Stimulated activated CD8-positive, alpha-beta memory T cell treated with anti-CD3 and anti-CD28 coated beads, Interleukin-4, amount 100 ng/mL, for 48 hours (primary cell): Measurements from ENCODE around the gene ZNF467.
A peak's percentile ranks its signal among the peaks of the same experiment; 100 is the strongest.

ENCODE experiments used
- DNase-seq: peaks from one replicate; pipeline ENCODE4 v3.0.0-alpha.2; 2020

The ZNF467 gene

DNA sequence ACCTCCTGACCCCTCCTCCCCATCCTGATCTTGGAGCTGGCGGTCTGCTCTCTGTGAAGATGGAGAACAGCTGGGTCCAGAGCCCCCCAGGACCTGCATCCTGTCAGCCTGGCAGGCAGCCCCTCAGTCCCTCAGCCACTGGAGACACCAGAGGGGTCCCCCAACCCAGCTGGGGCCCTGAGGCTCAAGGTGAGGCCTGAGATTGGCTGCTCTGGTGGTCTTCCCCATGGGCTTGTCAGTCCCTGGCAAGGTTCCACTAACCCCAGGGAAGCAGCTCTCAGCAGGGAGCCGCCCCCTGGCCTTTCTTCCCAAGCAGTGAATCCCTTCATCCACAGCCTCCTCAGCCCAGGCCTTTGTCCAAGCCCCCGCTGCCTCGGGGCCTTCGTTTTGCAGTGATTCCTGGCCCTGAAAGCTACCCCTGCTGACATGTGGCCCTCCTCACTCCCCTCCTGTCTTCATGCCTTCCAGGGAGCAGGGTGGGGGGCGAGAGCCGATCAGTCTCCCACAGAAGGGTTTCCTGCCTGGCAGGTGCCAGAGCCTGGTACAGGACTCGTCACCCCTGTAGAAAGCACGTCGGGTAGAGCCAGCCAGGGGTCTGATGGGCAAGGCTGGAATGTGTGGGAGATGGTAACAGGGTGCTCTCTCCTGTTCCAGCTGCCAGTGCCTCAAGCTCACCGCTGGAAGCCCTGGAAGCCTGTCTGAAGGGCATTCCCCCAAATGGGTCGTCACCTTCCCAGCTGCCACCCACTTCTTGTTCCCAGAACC, 48.5 kb downstream of the ZNF467 start:
- DNase-seq: no peak

DNA sequence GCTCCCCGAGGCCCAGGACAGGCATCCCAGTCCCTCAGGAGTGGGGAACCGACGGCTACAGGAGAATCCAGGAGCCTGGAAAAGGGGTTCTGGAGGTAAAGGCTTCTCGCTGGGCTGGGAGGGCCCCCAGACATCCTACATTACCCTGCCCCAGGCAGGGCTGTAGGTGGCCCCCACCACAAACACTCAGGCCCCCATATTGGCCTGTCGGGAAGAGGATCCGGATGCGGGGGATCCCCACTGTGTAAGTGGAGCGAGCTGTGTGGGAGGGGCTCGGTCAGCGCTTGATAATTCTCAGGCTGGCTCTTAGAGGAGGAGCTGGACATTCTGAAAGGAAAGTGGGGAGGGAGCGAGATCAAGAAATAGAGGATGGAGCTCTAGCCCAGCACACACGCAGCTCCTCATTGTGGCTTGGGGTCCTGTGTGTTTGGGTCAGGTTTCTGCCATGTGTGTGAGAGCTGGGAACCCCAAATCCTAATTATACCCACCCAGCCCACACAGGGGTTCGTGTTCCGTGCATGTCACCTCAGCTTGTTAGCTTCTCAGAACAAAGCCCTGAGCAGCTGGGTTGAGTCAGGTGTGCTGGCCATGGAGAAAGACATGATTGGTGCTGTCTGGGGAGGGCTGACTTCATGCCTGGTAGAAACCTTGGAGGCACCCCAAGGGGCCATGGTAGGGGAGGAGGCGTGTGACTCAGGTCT, 49.4 kb downstream of the ZNF467 start:
- DNase-seq: no peak

DNA sequence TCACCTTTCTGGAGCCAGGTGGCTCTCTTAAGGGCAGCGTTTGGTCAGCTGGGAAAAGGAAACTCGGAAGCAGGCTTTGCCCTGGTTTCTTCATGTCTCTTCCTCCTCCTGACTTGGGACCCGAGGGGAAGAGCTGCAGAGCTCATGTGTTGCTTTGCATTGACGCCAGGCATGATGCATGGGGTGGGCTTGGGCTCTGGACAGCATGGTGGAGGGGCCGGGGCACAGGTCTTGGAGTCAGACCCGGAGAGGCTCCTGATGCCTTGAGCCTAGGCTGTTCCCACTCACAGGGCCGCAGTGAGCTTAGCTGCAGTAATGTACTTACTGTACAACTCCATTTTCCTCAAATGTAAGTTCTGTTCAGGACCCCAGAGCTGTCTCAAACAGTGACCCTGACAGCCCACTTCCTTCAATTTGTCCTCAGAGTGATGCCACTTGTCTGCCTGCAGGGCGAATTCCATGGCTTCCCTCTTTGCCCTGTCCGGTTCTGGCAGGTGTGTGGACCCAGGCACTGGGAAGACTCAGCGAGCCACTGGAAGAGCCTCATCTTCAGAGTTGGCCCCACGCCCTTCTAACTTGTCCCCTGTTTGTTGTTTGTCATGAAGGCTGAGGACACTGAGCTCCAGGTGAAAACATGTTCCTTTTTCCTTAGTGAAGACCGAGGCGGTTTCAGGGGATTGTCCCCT, 50.2 kb downstream of the ZNF467 start:
- DNase-seq: no peak

DNA sequence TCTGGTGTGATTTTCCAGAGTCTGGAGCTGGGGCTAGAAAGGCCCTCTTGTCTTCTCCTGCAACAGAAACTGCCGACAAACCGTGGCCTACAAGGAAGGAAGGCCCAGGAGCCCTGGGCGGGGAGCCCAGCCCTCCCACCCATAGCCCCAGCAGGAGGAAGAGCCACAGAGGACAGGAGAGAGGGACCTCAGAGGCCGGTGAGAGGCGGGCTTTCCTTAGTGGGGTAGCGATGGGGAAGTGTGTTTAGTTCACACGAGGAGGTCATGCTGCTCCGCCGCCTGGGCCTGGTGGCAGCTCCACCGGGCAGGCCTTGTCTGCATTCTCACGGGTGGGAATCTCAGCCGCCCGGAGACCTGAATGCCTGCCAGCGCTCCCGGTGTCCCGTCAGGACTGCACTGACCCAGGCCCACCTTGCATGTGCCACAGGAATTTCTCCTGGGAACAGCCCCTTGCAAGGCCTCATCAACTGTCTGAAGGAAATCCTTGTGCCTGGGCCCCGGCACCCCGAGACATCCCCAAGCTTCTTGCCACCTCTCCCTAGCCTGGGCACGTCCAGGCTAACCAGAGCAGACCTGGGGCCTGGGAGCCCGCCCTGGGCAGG, 50.9 kb downstream of the ZNF467 start:
- no peak for DNase-seq

DNA sequence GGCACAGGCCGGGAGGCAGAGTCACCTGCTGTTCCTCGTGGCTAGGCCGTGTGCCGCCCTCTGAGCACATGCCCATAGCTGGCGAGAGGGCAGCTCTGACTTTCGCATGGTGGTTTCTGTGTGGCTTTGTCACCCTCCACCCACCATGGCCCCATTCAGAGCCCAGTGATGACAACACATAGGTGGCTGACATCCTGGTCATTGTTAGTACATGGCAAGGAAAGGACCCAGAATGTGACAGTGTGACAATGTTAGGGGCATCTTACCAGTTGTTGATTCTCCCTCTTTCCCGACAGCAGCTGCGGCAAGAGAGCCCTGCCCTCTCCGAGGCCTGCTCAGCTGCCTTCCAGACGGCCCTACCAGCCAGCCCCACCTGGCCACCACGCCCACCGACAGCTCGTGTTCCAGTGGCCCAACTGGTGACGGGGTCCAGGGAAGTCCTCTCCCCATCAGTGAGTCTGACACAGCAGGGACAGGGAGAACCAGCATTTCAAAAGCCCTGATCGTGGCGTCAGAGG, 52.2 kb downstream of the ZNF467 start:
- peak; percentile 22 for DNase-seq

DNA sequence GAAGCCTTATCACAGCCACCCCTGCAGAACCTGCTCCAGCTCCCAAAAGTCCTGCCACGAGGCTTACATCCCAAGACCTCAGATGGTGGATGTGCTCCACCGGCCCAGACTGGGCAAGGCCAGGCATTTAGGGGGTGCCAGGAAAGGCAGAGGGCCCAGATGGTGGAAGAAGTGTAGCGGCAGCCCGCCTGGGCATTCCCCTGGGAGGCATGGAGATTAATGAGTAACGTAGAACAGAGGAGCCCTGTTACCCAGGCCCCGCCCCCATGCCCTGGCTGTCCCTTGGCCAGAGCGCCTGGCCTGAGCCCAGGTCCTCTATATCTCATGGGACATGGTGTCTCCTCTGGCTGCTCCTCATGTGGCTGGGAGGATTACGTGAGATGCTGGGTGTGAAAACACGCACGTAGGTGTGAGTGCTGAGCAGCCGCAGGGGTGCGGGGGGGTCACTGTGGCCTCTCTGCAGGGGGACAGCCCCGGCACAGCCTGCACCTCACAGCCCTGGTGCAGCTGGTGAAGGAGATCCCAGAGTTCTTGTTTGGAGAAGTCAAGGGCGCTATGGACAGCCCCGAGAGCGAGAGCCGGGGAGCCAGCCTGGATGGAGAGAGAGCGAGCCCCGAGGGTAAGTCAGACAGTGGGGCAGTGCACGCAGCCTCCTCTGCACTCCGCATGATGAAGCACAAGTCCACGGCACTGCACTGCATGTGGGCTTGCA, 52.9 kb downstream of the ZNF467 start:
- no peak for DNase-seq

DNA sequence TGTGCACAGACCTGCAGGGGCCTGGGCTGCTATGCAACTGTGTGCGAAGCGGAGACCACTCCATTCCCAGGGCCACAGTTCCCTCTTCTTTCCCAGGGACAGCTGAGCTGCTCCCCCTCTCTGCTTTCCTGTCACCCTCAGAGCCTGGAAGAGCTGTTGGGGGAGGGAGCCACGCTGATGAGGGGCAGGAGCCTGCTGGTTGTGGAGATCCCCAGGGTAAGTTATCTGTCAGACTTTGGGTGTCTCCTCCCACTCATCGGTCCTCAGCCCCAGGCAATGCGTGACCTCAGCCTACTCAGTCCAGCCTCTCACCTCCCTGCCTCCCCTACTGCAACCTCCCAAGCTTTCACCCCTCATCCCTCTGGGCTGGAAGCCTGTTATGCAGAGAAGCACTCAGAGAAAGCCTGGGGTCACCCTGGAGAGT, 53.5 kb downstream of the ZNF467 start:
- no peak for DNase-seq

DNA sequence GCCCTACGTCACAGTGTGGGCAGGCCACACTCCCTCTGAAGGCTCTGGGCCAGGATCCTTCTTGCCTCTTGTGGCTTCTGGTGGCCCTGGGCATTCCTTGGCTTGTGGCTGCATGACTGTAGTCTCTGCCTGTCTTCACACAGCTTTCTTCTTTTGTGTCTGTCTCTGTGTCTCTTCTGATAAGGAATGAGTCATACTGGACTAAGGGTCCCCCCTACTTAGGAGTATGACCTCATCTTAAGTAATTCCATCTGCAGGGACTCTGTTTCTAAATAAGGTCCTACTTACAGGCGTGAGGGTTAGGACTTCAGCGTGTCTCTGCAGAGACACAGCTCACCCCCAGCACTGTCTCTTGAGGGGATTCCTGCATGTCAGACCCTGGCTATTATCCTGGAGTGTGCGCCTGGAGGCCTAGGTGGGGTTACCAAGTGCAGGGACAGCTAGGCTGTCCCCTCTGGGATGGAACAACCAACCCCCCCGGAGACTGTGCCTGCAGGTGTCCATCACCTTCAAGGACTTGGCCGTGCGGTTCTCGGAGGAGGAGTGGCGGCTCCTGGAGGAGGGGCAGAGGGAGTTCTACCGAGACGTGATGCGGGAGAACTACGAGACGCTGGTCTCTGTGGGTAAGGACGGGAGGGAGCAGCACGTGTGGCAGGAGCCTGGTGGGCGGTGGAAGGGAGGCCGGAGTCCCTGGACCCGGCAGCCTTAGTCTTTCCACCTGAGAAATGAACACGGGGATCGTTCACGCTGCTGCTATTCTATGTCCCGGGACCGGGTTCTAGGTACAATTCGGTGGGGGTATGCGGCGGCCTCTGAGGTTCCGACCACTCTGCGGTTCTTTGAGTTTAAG, 54.1 kb downstream of the ZNF467 start:
- no peak for DNase-seq

DNA sequence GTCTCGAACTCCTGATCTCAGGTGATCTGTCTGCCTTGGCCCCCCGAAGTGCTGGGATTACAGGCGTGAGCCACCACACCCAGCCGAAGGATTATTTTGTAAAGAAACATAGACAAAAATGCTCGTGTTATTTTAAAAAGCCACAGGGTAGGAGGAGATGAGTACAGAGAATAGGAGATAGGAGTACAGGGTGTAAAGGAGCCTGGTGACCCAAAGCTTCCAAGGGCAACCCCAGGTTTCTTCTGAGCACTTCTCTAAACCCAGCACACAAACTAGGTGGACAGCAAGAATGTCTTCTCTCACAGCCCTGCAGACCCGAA, 54.7 kb downstream of the ZNF467 start:
- no peak for DNase-seq

DNA sequence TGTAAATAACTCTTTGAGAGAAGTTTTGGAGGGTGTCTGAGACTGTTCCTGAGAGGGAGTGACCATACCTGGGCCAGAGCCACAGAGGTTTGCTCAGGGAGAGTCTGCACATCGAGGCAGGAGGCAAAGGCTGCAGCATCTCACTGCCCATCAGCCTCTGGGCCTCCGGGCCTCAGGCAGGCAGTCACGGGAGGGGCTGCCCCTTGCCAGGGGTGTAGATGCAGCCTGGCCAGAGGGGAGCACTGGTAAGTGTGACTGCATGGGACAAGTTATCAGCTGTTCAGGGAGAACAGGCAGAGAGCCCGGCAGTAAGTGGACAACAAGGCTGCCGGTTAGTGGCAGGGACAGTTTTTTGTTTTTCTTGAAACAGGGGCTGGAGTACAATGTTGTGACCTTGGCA, 55.9 kb downstream of the ZNF467 start:
- DNase-seq: no peak

DNA sequence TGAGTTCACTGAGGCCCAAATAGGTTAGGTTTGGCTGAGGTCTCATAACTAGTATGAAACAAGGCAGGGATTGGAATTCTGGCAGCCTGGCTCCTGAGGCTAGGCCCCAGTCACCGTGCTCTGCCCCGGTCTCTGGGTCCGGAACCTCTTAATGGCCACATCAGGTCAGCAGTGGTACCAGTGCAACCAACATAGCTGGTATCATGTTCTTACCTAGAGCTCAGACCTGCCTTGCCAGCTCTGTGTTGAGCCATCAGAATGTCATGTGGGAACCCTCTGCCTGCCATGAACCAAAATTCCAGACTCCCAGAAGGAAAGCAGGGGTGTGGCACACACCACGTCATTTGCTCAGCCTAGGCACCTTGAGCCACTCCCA, 56.5 kb downstream of the ZNF467 start:
- no peak for DNase-seq

DNA sequence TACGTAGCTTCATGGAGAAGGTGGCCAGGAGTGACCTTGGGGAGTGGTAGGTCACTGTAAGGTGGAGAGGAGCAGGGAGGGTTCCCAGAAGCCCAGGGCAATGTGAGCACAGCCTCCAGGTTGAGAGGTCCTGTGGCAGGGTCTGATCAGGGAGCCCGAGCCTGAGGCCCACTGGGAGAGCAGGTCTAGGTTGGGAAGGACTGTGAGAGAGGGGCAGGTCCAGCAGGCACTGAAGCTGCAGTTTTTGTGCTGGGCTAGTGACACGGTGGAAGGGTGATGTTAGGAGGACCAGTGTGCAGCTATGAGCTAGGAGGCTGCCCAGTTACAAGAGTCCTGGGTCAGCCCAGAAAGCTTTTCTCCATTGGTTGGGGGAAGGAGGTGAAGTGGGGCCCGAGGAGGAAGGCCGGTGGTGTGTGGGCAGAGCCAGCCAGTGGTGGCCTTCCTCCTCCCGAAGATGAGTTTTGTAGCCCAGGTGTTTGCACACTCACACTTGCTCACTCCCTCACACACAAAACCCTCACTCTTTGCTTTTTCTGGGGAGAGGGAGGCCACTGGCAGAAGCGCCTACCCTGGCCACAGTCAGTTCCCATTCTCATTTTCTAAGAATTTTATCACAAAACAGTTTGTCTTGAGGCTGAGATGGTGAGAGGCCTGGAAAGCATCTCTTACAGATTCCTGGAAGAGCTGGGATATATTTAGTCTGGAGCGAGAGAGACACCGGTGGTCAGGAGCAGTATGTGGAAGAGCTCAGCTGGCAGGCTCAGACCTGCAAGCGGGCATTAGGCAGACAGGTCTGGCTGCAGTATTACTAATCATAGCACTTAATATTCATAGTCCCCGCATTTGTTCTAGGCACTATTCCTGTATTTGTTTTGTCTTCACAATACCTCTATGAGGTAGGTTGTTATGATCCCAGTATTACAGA, 57.1 kb downstream of the ZNF467 start:
- no peak for DNase-seq

DNA sequence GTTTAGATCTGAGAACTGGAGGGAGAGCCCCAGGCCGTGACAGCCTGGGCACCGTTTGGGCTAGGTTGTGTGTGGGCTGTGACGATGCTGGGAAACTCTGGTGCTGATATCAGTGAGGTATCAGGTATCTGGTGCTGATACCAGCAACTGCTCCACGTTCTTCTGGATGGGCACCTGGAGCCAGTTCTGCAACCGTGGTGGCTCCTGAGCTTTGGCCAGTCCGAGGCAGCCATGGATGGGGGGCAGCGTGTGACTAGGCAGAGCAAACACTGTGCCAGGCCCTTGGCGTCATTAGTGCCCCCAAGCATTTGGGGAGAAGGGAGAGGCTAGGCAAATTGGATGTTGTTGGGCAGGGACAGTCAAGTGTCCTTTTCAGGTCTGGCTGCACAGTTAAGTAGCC, 57.9 kb downstream of the ZNF467 start:
- DNase-seq: no peak

DNA sequence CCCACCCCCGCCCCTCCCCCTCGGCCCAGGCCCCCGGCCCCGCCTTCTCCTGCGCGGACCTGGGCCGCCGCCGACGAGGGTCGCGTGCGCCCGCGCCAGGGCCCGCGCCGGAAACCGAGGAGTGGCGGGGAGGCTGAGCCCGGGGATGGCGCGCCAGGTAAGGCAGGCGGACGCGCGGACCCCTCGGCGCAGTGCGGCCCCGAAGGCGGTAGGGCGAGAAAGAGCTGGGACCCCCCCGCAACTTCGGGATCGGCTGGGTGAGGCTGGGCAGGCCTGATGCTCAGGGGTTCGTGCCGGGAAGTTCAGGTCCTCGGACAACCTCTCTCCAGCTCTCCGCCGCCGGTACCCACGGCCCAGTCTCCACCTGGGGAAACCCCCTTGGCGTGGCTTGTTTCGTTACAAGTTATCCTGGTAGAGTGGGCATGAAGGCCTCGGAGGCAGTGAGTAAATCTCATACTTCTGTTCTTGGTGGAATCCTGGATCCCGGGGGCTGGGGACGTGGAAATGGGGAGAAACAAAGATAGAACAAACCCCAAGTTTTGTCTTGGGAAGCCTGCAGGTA, 58.4 kb downstream of the ZNF467 start:
- peak; percentile 61 for DNase-seq
